H9 (cell line): ENCODE measurements around the gene DOCK1. TPM values are rescaled to one million over a fixed set of nuclear protein-coding genes. Genes with fewer than 3 reads are reported as not detected.

Source experiments
- DNase-seq: peaks from one replicate; pipeline ENCODE4 v3.0.0-alpha.2; 2017
- H2AFZ ChIP-seq: one replicate; pipeline ENCODE4 v1.6.1; 2013; ENCODE audit warnings: mild to moderate bottlenecking, low read length, control low read depth, moderate library complexity
- H2AK5ac ChIP-seq: 2 replicates; pipeline ENCODE4 v1.6.1; 2013; ENCODE audit warnings: low read length, control low read depth, mixed read lengths; ENCODE audit not compliant: insufficient read length
- H2BK120ac ChIP-seq: one replicate; pipeline ENCODE4 v1.6.1; 2013; ENCODE audit warnings: low read depth, mild to moderate bottlenecking, low read length, control low read depth, inconsistent platforms; ENCODE audit not compliant: poor library complexity, severe bottlenecking
- H2BK12ac ChIP-seq: 2 replicates; pipeline ENCODE4 v1.6.1; 2013; ENCODE audit warnings: low read length, control low read depth, mixed read lengths, low read depth; ENCODE audit not compliant: insufficient read length
- H2BK15ac ChIP-seq: 2 replicates; pipeline ENCODE4 v1.6.1; 2013; ENCODE audit warnings: low read depth, low read length, control low read depth
- H2BK20ac ChIP-seq: one replicate; pipeline ENCODE4 v1.6.1; 2013; ENCODE audit warnings: low read depth, mild to moderate bottlenecking, low read length, control low read depth, inconsistent platforms; ENCODE audit not compliant: poor library complexity, severe bottlenecking
- H2BK5ac ChIP-seq: 2 replicates; pipeline ENCODE4 v1.6.1; 2013; ENCODE audit warnings: low read length, control low read depth, mixed read lengths; ENCODE audit not compliant: insufficient read length
- H3K14ac ChIP-seq: 2 replicates; pipeline ENCODE4 v1.6.1; 2013; ENCODE audit warnings: low read length, control low read depth; ENCODE audit not compliant: insufficient read depth
- H3K18ac ChIP-seq: 2 replicates; pipeline ENCODE4 v1.6.1; 2013; ENCODE audit warnings: low read depth, mild to moderate bottlenecking, mixed read lengths, low read length, control low read depth; ENCODE audit not compliant: insufficient read length
- H3K23ac ChIP-seq: 2 replicates; pipeline ENCODE4 v1.6.1; 2013; ENCODE audit warnings: low read length, control low read depth, mixed read lengths, low read depth; ENCODE audit not compliant: insufficient read length
- H3K23me2 ChIP-seq: 2 replicates; pipeline ENCODE4 v1.6.1; 2013; ENCODE audit warnings: low read depth, mild to moderate bottlenecking, mixed read lengths, low read length, control low read depth; ENCODE audit not compliant: insufficient read length, poor library complexity, severe bottlenecking
- H3K27ac ChIP-seq: 2 replicates; pipeline ENCODE4 v1.5.1; 2013; ENCODE audit warnings: low read length, control low read depth, mixed read lengths, low read depth; ENCODE audit not compliant: insufficient read length
- H3K27me3 ChIP-seq: 2 replicates; pipeline ENCODE4 v1.6.1; 2013; ENCODE audit warnings: low read length, control low read depth, inconsistent platforms; ENCODE audit not compliant: insufficient read depth
- H3K4ac ChIP-seq: 2 replicates; pipeline ENCODE4 v1.6.1; 2013; ENCODE audit warnings: low read depth, mild to moderate bottlenecking, control low read depth, inconsistent platforms, low read length, moderate library complexity
- H3K4me1 ChIP-seq: 2 replicates; pipeline ENCODE4 v1.6.1; 2013; ENCODE audit warnings: low read length, control low read depth, inconsistent platforms; ENCODE audit not compliant: insufficient read depth
- H3K4me2 ChIP-seq: 2 replicates; pipeline ENCODE4 v1.6.1; 2013; ENCODE audit warnings: low read length, control low read depth, mixed read lengths; ENCODE audit not compliant: insufficient read length, insufficient read depth
- H3K56ac ChIP-seq: 2 replicates; pipeline ENCODE4 v1.6.1; 2013; ENCODE audit warnings: low read depth, mild to moderate bottlenecking, mixed read lengths, low read length, control low read depth; ENCODE audit not compliant: insufficient read length
- H3K79me1 ChIP-seq: 2 replicates; pipeline ENCODE4 v1.6.1; 2013; ENCODE audit warnings: low read depth, mild to moderate bottlenecking, moderate library complexity, low read length, control low read depth, inconsistent platforms; ENCODE audit not compliant: insufficient read depth, poor library complexity, severe bottlenecking
- H3K79me2 ChIP-seq: 2 replicates; pipeline ENCODE4 v1.6.1; 2013; ENCODE audit warnings: low read length, control low read depth, inconsistent platforms; ENCODE audit not compliant: insufficient read depth
- H3K9ac ChIP-seq: 2 replicates; pipeline ENCODE4 v1.6.1; 2013; ENCODE audit warnings: low read length, control low read depth, mixed read lengths; ENCODE audit not compliant: insufficient read length; ENCODE audit errors: extremely low read depth
- H3K9me3 ChIP-seq: one replicate; pipeline ENCODE4 v1.6.1; 2013; ENCODE audit warnings: low read depth, low read length, inconsistent platforms; ENCODE audit not compliant: control insufficient read depth
- H3T11ph ChIP-seq: one replicate; pipeline ENCODE4 v1.6.1; 2013; ENCODE audit warnings: mild to moderate bottlenecking, low read length, control low read depth, inconsistent platforms
- H4K20me1 ChIP-seq: one replicate; pipeline ENCODE4 v1.6.1; 2013; ENCODE audit not compliant: control insufficient read depth, insufficient read length, insufficient read depth
- H4K5ac ChIP-seq: 2 replicates; pipeline ENCODE4 v1.6.1; 2013; ENCODE audit warnings: low read depth, mild to moderate bottlenecking, mixed read lengths, low read length, control low read depth; ENCODE audit not compliant: insufficient read length
- H4K8ac ChIP-seq: replicated peaks from 2 replicates; pipeline ENCODE4 v1.6.1; 2013; ENCODE audit warnings: low read length, control low read depth, mixed read lengths, low read depth; ENCODE audit not compliant: insufficient read length
- H4K91ac ChIP-seq: 2 replicates; pipeline ENCODE4 v1.6.1; 2013; ENCODE audit warnings: low read depth, mild to moderate bottlenecking, moderate library complexity, mixed read lengths, low read length, control low read depth; ENCODE audit not compliant: insufficient read length
- H3K27ac Mint-ChIP-seq, 3 experiments: 2 replicates in 2 of 3; 3 replicates in 1 of 3; pipeline ENCODE4 v1.8.0; 2020 to 2021; ENCODE audit warnings: mixed read lengths in 3 of 3, mild to moderate bottlenecking in 1 of 3, moderate library complexity in 1 of 3
- H3K27me3 Mint-ChIP-seq: 2 replicates; pipeline ENCODE4 v1.8.0; 2021; ENCODE audit warnings: low read depth, mild to moderate bottlenecking, moderate library complexity, mixed read lengths
- H3K36me3 Mint-ChIP-seq, 3 experiments: 2 replicates in 2 of 3; 3 replicates in 1 of 3; pipeline ENCODE4 v1.8.0; 2020 to 2021; ENCODE audit warnings: low read depth in 3 of 3, mixed read lengths in 3 of 3; ENCODE audit not compliant: insufficient read depth in 1 of 3
- H3K4me1 Mint-ChIP-seq, 2 experiments: 2 replicates each; pipeline ENCODE4 v1.8.0; 2020; ENCODE audit warnings: mixed read lengths in 2 of 2
- H3K4me3 Mint-ChIP-seq, 2 experiments: 2 replicates in 1 of 2; 3 replicates in 1 of 2; pipeline ENCODE4 v1.8.0; 2020 to 2021; ENCODE audit warnings: mild to moderate bottlenecking in 2 of 2, mixed read lengths in 2 of 2, moderate library complexity in 1 of 2
- H3K9me3 Mint-ChIP-seq, 2 experiments: 2 replicates in 1 of 2; 3 replicates in 1 of 2; pipeline ENCODE4 v1.8.0; 2020; ENCODE audit warnings: mild to moderate bottlenecking in 2 of 2, mixed read lengths in 2 of 2, moderate library complexity in 1 of 2
- WGBS: extraction: QIAGEN DNeasy Blood & Tissue Kit; methylation state at CpG from one replicate; pipeline ENCODE4 v1.1.7; 2013; ENCODE audit warnings: missing lambda C conversion rate, low lambda C conversion rate, mixed read lengths; ENCODE audit not compliant: insufficient read length; ENCODE audit errors: extremely low coverage; 5-methylcytosine and 5-hydroxymethylcytosine counted together
- total RNA-seq: library from RNA; stranded (reverse); gene quantifications from 2 replicates; pipeline ENCODE4 v1.2.1, GENCODE V29; 2021
- TF ChIP-seq, protein P1 (sequence below): fragments of 200-600 bp; sonication (generic); conservative IDR thresholded peaks from 3 replicates; pipeline ENCODE4 v1.8.0; 2021; ENCODE audit warnings: antibody characterized with exemption, mild to moderate bottlenecking

DOCK1 gene
- total RNA-seq, 1 experiment from 2014 or later, result 57.0 TPM

DNA sequence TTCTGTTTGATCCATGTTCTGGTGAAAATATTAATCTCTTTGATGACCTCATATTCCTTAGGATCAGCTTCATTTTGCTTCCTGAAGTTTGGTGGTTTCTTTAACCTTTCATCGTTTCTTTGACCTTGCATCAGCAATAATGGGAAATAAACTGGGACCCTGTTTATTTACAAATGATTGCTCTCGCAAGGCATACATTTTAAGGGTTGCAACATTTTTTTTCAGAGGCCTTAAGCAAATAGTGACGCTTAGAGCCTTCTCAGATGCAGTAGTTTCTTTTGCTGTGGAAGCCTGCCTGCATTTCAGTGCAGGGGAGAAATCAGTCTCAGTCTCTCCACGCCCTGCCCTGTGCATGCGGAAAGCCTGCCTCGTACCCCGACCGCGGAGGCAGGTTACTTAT lies 504.8 kb downstream of the DOCK1 start:
- Histone ChIP-seq H4K8ac (no peak overlapping the region), H3K79me2 (no peaks in the 10 kb centered on the region), H2BK20ac (no peak overlapping the region), H3K79me1 (no peaks in the 10 kb centered on the region), H3K56ac (no peak overlapping the region), H3K14ac (no peak overlapping the region), H2BK15ac (no peak overlapping the region), H4K20me1 (no peaks in the 10 kb centered on the region), H4K91ac (no peak overlapping the region), H2BK12ac (no peak overlapping the region), H3K23ac (no peak overlapping the region), H3K4me1 (no peaks in the 10 kb centered on the region; the same call in 1 of the 2 replicates), H3K9me3 (no peaks in the 10 kb centered on the region), H3K27ac (no peak overlapping the region), H4K5ac (no peak overlapping the region), H3K9ac (no peak overlapping the region), H2AK5ac (no peak overlapping the region), H3K4ac (no peak overlapping the region), H3K4me2 (no peak overlapping the region), H3K23me2 (no peaks in the 10 kb centered on the region), H2AFZ (no peak overlapping the region), H3T11ph (no peak overlapping the region), H3K27me3 (no peaks in the 10 kb centered on the region), H2BK5ac (no peak overlapping the region), H3K18ac (no peak overlapping the region), H2BK120ac (no peak overlapping the region)
- Mint-ChIP-seq H3K4me3 (no peak overlapping the region), H3K36me3 (peaks cover 9 to 18% (median 12%) of the 10 kb centered on the region in 3 experiments; a peak in 6 of 7 replicates), H3K4me1 (no peaks in the 10 kb centered on the region; a peak in 2 of 4 replicates), H3K9me3 (no peaks in the 10 kb centered on the region), H3K27me3 (no peaks in the 10 kb centered on the region), H3K27ac (no peak overlapping the region)
- WGBS, result no CpG with 5 or more reads among the region's 9 CpGs
- no peak for DNase-seq
- TF ChIP-seq, protein P1, sequence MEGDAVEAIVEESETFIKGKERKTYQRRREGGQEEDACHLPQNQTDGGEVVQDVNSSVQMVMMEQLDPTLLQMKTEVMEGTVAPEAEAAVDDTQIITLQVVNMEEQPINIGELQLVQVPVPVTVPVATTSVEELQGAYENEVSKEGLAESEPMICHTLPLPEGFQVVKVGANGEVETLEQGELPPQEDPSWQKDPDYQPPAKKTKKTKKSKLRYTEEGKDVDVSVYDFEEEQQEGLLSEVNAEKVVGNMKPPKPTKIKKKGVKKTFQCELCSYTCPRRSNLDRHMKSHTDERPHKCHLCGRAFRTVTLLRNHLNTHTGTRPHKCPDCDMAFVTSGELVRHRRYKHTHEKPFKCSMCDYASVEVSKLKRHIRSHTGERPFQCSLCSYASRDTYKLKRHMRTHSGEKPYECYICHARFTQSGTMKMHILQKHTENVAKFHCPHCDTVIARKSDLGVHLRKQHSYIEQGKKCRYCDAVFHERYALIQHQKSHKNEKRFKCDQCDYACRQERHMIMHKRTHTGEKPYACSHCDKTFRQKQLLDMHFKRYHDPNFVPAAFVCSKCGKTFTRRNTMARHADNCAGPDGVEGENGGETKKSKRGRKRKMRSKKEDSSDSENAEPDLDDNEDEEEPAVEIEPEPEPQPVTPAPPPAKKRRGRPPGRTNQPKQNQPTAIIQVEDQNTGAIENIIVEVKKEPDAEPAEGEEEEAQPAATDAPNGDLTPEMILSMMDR, result no peak
